ENCODE measurements around the gene SPATA17. TPM values are rescaled to one million over a fixed set of nuclear protein-coding genes. Genes with fewer than 3 reads are reported as not detected.
"Not testable (repeated sequence)": the region's sequence is repeated elsewhere in the genome, so short reads cannot be mapped to it uniquely, and the experiment has no call there.

SPATA17 gene, protein sequence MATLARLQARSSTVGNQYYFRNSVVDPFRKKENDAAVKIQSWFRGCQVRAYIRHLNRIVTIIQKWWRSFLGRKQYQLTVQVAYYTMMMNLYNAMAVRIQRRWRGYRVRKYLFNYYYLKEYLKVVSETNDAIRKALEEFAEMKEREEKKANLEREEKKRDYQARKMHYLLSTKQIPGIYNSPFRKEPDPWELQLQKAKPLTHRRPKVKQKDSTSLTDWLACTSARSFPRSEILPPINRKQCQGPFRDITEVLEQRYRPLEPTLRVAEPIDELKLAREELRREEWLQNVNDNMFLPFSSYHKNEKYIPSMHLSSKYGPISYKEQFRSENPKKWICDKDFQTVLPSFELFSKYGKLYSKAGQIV
- 1 to 10 TPM in 1 of 2 donors, under 1 TPM in 1; 0.96 to 6.4 TPM for total RNA-seq

DNA sequence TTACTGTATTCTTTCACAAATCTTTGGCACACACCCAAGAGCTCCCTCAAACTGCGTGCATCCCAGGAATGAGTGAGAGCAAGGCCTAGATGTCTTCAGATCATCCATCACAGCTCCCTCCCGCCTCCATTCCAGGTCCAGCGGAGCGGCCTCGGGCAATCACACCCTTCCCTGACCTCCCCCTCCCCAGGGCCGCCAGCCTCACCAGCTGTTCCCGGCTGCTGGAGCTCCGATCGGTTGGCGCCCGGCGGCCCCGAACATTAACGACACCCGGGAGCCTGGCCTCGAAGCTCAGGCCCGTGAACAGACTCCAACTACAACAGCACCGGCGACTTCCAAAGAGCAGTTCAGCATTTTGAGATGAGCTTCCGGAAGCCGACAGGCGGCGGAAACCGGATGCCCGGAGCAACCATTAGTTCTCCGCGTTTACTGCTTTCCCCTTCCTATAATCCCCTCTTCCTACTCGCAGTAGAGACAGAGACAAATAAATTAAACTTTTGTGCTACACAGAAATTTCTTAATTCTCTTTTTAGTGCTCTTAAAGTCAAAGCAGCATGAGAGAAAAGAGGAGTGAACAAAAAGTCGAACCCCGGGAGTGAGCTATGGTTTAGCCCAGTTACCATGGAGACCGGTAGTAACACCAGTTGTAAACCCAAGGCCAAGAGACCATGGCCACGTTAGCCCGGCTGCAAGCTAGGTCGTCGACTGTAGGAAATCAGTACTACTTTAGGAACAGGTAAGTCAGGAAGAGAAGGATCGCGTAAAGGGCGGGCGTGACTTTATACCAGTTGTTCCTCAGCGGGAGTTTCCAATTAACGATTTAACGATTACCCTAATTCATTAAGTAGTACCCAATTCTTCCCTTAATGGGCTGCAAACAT, at the start of gene SPATA17, which contains the start of gene GPATCH2:
Gene SPATA17 (plus strand): TSS at position 634 of the 881 bp plus-strand sequence. CDS start 35 bp downstream, at position 669.
Gene GPATCH2 (minus strand): TSS at position 380 of the 881 bp plus-strand sequence. CDS start 119 bp downstream, at position 261.
- H3K36me3 ChIP-seq = no peaks in the 10 kb centered on the region
- peaks cover 4% of the 10 kb centered on the region for H3K4me1 ChIP-seq (replicated peaks)
- DNase-seq (ENCODE audit: low spot score) = peak; percentile 75
- TF ChIP-seq, protein P1, sequence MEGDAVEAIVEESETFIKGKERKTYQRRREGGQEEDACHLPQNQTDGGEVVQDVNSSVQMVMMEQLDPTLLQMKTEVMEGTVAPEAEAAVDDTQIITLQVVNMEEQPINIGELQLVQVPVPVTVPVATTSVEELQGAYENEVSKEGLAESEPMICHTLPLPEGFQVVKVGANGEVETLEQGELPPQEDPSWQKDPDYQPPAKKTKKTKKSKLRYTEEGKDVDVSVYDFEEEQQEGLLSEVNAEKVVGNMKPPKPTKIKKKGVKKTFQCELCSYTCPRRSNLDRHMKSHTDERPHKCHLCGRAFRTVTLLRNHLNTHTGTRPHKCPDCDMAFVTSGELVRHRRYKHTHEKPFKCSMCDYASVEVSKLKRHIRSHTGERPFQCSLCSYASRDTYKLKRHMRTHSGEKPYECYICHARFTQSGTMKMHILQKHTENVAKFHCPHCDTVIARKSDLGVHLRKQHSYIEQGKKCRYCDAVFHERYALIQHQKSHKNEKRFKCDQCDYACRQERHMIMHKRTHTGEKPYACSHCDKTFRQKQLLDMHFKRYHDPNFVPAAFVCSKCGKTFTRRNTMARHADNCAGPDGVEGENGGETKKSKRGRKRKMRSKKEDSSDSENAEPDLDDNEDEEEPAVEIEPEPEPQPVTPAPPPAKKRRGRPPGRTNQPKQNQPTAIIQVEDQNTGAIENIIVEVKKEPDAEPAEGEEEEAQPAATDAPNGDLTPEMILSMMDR (IDR thresholded peaks at IDR 0.05) = peak in 3 of 4 experiments; percentile 20 to 53 (median 47)
- TF ChIP-seq POLR2A (IDR thresholded peaks at IDR 0.05) (no peak), POLR2AphosphoS5 (IDR thresholded peaks at IDR 0.05) (peak; percentile 80)
- intact Hi-C loops (cut with DNase I) = no loop called here
- H3K4me3 ChIP-seq = peak within 1 kb of the TSS; percentile 54 to 71
- H3K27me3 ChIP-seq (replicated peaks; ENCODE audit: insufficient read depth) = no peaks in the 10 kb centered on the region
- H3K27ac ChIP-seq = peak within 1 kb of the TSS; percentile 81 to 86
- under 1% methylated on average over 38 of the region's 42 CpGs for WGBS
- H3K9me3 ChIP-seq = no peaks in the 10 kb centered on the region

DNA sequence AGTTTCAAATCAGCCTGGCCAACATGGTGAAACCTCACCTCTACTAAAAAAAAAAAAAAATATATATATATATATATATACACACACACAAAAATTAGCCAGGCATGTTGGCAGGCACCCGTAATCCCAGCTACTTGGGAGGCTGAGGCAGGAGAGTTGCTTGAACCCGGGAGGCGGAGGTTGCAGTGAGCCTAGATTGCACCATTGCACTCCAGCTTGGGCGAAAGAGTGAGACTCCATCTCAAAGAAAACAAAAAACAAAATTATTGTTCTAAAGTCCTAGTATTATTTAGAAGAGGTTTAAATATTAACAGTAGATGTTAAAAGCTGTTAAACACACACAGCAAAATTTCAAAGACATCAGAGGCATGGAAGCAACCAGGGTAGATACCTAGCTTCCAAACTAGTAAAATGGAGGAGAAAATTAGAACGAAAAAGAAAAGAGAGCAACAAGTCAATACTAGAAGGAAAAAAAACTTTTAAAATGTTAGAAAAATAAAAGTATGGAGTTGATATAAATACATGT, 46.8 kb upstream of the SPATA17 start:
- H3K4me3 ChIP-seq; intact Hi-C loops (cut with DNase I); H3K27ac ChIP-seq; DNase-seq (ENCODE audit: low spot score); H3K27me3 ChIP-seq (replicated peaks; ENCODE audit: insufficient read depth); H3K9me3 ChIP-seq; H3K36me3 ChIP-seq; H3K4me1 ChIP-seq (replicated peaks): not testable (repeated sequence)
- 93% methylated on average over 5 of the region's 5 CpGs for WGBS

DNA sequence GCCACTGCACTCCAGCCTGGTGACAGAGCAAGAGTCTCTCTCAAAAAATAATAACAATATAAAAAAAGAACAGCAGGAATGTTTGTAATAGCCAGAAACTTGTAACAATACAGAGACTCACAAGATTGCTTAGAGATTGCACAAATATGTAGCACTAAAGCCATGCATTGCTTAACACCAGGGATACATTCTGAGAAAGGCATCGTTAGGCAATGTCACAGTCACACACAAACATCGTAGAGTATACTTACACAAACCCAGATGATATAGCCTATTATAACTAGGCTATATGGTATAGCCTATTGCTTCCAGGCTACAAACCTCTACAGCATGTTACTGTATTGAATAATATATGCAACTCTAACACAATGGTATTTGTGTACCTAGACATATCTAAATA, 45.6 kb upstream of the SPATA17 start:
- WGBS = 93% methylated on average over 2 of the region's 2 CpGs
- TF ChIP-seq POLR2AphosphoS5 (IDR thresholded peaks at IDR 0.05) (no peak), POLR2A (IDR thresholded peaks at IDR 0.05) (no peak)
- TF ChIP-seq, protein P1 (IDR thresholded peaks at IDR 0.05) = no peak
- H3K27ac ChIP-seq = no peak overlapping the region
- no peaks in the 10 kb centered on the region for H3K9me3 ChIP-seq
- no peaks in the 10 kb centered on the region for H3K27me3 ChIP-seq (replicated peaks; ENCODE audit: insufficient read depth)
- H3K36me3 ChIP-seq = no peaks in the 10 kb centered on the region
- DNase-seq (ENCODE audit: low spot score) = no peak
- no peaks in the 10 kb centered on the region for H3K4me1 ChIP-seq (replicated peaks)
- intact Hi-C loops (cut with DNase I) = no loop called here
- H3K4me3 ChIP-seq = no peak overlapping the region

DNA sequence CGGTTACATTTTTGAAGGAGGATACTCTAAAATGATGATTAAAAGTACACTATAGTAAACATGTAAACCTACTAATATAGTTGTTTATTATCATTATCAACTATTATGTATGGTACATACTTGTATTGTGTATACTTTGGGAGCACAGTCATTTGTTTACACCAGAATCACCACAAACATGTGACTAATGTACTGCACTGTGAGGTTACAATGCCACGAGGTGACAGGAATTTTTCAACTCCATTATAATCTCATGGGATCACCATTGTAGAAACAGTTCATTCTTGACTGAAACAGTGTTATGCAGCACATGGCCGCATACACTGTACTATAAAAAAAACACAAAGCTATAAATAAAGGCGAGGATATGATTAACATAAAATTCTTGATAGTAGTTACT, 44.6 kb upstream of the SPATA17 start:
- WGBS = 84% methylated on average over 4 of the region's 4 CpGs
- TF ChIP-seq POLR2A (IDR thresholded peaks at IDR 0.05) (no peak), POLR2AphosphoS5 (IDR thresholded peaks at IDR 0.05) (no peak)
- TF ChIP-seq, protein P1 (IDR thresholded peaks at IDR 0.05) = no peak
- DNase-seq (ENCODE audit: low spot score) = no peak
- H3K9me3 ChIP-seq = no peaks in the 10 kb centered on the region
- H3K36me3 ChIP-seq = no peaks in the 10 kb centered on the region
- H3K4me3 ChIP-seq = no peak overlapping the region
- H3K27me3 ChIP-seq (replicated peaks; ENCODE audit: insufficient read depth) = no peaks in the 10 kb centered on the region
- no peak overlapping the region for H3K27ac ChIP-seq
- H3K4me1 ChIP-seq (replicated peaks) = no peaks in the 10 kb centered on the region
- intact Hi-C loops (cut with DNase I) = no loop called here

DNA sequence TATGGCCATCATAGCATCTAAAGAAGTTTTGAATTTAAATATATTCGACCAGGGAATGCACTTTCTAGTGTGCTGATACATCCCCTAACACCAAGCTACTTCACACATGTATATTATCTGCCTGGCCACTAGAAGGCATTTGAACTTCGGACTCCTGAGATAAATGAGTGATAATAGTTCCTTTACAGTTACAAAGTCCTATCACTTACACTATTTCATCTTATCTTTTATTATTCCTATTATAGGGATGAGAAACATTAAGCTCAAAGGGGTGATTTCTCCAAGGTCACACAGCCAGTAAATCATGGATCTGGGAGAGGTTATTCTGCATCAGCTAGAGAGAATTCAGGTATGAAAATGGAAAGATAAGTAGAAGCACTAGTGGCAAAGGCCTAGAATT, 40.5 kb upstream of the SPATA17 start:
- Histone ChIP-seq H3K36me3 (no peaks in the 10 kb centered on the region), H3K4me1 (replicated peaks) (no peaks in the 10 kb centered on the region), H3K27me3 (replicated peaks; ENCODE audit: insufficient read depth) (no peaks in the 10 kb centered on the region), H3K4me3 (no peak overlapping the region), H3K9me3 (no peaks in the 10 kb centered on the region), H3K27ac (no peak overlapping the region)
- intact Hi-C loops (cut with DNase I) = no loop called here
- TF ChIP-seq POLR2AphosphoS5 (IDR thresholded peaks at IDR 0.05) = no peak
- TF ChIP-seq POLR2A (IDR thresholded peaks at IDR 0.05) = no peak
- TF ChIP-seq, protein P1 (IDR thresholded peaks at IDR 0.05) = no peak
- WGBS = 94% methylated on average over 2 of the region's 2 CpGs
- DNase-seq (ENCODE audit: low spot score) = no peak

Data from prostate gland (tissue), 2 donors.